HG03432 (cell line): Measurements from ENCODE around the gene RBM38.

ENCODE experiments used
- ATAC-seq: cut with Tn5 transposase; IDR thresholded peaks from one replicate; pipeline ENCODE4 v1.9.1; 2021; ENCODE audit warnings: mild to moderate bottlenecking, moderate library complexity; ENCODE audit not compliant: unreplicated experiment

The RBM38 gene

DNA sequence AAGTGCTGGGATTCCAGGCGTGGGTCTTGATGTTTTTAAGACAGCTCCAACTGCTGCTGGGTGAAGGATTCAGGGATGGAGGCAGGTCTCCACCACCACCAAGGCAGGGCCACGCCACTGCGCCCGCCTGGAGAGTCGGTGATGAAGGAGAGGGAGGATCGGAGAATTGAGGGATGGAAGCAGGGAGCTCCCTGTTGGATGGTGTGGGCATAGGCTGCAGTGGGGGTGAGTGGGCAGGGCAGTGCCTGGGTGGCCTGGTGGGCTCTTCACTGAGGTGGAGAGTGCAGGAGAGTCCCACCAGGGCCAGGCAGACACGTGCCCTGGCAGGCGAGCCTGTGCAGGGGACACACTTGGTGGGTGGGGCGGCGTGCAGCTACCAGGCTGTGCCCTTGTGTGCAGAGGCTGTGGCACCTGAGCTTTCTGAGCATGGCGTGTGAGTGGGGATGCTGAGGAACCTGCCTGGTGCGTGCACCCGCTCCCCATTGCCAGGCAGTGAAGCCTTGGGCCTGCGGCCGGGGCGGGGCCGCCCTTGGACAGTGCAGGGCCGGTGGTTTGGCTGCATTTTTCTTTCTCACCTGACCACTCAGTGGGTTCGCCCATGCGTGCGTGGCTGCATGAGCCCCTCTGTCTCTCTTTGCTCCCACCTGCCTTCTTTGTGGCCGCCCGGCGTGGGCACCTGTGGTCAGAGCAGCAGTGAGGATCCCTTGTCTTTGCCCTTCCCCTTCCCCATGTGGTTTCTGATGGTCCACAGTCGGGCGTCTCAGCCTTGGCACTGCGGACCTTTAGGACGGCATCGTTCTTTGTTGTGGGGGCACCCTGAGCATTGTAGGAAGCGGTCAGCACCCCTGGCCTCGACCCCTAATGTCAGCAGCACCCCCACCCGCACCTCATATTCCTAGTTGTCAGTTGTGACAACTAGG, 11.3 kb downstream of the RBM38 start:
- no peak for ATAC-seq

DNA sequence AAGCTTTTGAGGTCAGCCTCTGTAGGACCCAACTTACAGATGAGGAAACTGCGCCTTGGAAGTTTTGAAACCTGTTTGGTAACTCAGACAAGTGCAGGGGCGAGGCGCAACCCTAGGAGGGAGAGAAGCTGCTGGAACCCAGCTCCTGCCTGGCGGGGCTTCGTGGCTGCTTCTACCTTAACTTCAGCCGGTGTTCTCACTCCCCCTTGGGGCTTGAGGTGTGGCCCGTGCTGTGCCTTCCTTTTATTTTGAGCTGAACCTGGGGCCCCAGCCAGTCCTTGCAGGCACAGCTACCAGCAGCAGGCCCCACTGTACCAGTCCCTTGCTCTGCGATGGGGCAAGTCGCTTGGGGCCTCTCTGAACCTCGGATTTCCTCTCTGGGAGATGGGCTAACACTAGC, 12.0 kb downstream of the RBM38 start:
- ATAC-seq, result no peak

DNA sequence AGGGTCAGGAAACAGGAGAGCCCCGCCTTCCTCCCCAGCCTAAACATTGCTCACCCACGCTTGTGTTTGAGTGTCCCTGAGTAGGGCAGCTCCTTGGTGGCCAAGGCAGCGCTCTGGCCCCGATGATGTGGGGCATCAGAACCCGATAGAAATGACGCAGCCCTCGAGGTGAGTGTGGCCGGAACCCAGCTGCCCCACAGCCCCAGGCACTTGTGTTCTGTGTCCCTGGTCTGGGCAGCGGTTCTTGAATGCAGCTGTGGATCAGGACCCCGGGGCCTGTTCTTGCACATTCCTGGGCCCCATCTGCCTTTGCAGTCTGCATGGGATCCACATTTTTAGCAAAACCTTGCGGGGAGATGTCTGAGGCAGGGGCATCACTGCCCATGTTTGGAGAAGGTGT, 12.8 kb downstream of the RBM38 start:
- no peak for ATAC-seq

DNA sequence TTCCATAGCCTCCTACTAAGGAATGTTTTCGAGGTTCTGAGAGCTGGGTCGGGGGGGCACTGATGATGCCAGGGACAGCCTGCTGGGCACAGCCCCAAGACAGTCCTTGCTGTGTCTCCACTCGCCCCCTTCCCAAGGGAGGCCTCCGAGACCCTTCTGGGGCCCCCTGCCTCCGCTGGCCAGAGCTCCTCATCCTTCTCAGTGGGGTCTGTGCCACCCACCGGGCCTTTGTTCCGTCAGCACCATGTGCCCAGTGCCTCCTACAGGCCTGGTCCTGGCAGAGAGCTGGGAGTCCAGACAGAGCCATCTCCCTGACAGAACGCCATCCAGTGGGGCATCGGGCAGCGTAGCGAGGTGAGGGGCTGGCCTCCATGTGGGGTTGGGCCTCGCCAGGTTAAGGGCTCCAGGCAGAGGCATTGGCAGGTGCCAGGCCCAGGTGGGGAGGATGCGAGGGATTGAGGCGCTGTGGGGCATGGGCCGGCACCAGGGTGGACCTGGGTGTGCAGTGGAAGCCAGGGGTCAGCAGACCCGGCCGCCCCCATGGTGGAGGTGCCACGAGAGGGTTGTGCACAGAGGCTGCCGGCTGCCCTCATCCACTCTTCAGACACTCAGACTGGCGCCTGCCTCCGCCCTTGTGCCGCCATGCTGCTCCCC, 13.3 kb downstream of the RBM38 start:
- no peak for ATAC-seq

DNA sequence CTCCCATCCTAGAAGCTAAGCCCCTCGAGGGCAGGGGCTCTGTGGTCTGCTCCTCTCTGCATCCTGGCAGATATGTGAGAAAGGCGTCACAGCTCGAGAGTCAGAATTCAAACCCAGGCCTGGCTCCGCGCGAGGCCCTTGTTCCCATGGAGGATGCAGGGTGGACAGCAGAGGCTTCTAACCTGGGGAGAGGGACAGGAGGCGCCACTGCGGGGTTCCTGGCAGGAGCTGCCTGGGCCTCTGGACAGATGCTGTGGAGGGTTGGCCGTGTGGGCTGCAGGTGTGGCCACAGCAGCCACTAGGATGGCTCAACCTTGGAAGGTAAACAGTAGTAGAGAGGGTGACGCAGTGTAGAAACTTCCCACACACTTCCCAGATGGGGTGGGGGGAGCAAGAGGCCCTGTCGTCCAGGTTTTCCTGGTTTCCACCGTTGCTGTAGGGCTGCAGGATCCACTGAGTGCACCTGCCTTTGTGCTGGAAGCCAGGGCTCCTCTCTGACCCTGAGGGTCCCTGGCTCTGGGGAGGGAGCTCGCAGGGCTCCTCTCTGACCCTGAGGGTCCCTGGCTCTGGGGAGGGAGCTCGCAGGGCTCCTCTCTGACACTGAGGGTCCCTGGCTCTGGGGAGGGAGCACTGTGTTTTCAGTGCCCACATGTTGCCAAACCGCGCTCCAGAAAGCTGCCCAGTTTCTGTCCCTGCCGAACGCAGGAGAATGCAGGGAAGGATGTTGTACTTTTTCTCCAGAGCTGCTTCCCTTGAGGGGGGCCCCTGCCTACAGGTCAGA, 14.2 kb downstream of the RBM38 start:
- no peak for ATAC-seq

DNA sequence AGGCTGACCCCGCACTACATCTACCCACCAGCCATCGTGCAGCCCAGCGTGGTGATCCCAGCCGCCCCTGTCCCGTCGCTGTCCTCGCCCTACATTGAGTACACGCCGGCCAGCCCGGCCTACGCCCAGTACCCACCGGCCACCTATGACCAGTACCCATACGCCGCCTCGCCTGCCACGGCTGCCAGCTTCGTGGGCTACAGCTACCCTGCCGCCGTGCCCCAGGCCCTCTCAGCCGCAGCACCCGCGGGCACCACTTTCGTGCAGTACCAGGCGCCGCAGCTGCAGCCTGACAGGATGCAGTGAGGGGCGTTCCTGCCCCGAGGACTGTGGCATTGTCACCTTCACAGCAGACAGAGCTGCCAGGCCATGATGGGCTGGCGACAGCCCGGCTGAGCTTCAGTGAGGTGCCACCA, 16.4 kb downstream of the RBM38 start:
- no peak for ATAC-seq

DNA sequence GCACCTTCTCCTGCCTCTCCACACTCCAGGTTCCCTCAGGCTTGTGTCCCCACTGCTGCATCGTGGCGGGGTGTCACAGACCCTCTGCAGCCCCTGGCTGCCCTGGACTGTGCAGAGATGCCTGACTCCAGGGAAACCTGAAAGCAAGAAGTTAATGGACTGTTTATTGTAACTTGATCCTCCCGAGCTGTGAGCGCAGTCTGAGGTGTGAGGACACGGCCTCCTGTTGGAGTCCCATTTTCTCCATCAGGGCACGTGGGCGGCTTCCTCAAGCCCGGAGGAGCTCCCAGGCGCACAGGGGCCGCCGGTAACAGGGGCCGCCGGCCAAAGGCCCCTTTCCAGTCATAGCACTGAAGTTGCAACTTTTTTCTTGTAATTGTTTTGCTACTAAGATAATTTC, 16.9 kb downstream of the RBM38 start:
- ATAC-seq, result no peak

DNA sequence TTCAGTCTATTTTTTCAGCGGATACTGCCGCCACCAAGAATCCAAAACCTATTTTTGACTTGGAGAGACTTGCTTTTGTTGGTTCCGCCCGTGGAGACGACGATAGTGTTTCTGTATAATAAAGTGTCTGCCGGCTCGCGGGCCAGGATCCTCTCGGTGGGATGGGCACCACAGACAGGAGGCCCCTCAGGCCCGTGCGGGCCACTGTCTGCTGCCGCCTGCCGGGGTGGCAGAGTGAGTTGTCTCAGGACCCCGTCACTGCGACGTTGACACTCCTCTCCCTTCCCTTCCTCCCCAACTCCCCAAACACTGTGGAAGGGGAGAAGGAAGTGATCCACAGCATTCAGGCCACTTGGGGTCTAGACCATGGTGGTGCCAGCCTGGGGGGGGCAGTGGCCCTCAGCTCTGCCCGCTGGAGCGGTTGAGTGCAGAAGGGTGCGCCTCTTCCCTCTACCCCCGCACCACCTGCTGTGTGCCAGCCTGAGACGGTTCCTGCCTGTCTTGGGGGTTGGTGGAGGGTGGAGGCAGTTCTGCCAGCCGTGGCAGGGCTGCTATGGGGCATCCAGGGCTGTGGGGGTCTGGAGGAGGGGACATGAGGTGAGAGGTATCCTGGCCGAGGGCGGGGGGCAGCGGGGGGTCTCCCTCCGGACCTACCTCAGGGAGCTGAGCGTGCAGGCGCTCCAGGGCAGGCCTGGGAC, 17.5 kb downstream of the RBM38 start:
- no peak for ATAC-seq

DNA sequence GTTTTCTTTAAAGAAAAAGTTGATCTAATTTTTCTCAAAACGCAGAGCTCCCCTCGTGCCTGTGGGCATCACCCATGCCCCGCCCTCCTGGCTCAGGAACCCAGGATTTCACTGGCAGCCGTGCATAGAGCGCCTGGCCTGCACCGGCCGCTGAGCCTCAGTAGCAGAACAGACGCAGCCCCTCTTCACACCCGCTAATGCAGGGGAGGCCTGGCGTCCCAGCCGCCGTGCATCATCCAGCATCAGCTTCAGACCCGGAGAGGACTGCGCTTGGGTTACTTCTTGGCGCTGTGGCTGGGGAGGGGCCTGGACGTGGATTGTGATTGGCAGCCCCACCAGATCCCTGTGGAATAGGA, 18.1 kb downstream of the RBM38 start:
- ATAC-seq, result no peak

DNA sequence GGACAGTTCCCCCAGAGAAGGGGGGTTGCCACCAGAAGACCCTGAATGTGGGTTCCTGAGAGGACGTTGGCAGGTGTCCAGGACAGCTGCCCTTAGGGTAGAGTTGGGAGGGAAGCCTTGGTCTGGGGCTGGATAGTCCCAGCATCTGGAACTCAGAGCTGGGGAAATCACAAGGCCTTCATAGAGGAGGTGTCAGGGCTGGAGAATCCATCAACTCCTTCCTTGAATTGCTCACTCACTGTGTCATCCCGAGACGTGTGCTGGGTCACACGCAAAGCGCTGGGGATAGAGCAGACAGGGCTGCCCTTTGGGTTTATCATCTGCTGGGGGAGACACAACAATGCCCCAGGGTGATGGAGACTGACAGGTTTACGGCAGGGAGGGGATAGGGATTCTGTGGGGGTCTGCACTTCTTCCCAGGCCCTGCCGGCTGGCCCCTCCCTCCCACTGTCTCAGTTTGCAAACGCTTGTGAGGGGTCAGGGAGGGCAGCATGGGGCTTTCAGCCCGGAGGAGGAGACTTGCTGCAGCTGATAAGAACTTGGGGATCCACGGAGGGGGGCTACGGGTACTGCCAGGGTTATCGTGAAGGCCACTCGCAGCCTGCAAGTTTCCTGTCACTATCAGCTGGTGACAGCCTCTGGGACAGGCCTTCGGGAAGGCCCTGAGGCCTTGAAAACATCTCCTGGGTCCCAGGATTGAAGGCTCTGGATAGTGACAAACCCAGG, 18.6 kb downstream of the RBM38 start:
- no peak for ATAC-seq

DNA sequence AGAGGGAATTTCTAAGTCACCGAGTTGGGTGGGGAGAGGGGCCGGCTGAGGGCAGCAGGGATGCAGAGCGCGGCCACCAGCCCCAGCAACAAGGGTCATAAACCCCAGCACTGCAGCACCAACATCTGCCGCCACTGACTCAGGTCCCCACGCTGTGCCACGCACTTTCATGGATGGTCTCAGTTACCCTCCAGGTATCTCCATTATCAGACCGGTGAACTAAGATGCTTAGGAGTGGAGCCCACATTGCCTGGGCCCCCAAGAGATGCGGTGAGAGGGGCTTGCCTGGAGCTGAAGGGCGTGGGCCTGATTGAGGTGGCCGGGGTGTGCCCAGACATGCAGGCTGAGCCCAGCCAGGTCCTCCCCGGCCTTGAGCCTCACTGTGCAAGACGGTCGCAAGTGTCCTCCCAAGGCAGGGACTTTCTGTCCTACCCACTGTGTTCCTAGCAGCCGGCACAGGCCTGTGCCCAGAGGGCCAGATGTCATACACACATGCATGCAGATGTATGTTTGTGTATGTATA, 19.3 kb downstream of the RBM38 start:
- no peak for ATAC-seq

DNA sequence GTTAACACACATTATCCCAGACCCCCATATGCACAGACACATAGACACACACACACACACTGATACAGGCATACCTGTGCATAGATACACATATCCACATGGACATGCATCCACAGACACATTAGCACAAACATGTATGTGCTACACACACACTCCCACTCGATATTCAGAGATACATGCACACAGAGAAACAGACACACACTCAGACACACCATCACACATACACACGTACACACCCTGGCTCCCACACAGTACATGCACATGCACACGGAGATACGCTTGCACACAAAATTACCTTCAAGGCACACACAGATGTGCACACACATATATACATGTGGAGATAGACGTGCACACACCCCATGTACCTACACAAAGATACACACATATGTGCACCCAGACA, 19.7 kb downstream of the RBM38 start:
- ATAC-seq, result no peak

DNA sequence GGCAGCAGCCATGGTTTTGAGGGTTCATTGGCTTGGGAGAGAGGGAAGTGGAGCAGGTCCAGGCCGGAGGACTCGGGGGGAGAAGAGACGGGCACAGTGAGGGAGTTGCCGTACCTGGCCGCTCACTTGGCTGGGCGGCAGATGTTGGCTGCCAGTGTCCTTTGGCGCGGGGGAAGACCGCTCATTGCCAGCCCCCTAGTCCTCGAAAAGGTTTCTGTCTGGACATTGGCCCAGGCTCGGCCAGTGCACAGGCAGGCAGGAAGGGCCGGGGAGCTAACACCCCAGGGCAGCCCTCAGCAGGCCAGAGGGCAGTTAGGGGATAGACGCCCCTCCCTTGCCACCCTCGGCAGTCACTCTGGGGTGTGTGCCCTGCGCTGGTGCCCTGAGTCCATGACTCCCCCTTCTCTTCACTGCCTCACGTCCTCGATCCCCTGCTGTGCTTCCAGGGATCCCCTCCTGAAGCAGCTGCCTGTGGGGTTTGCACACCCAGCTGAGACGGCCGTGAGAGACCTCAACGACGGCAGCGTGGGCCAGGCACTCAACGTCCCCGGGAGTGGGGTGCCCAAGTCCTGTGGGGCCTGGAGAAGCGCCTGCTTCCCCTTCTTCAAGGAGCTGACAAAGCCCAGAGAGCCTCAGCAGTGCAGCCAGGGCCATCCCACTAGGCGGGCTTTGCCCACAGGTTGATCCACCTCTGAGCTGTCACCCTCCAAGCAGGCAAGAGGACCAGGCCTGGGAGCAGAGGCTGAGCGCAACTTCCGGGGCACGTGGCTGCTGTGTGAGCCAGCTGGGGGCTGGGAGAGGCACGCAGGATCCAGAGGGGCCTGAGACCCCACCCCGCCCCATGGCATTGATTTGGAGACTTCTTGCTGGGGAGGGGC, 20.4 kb downstream of the RBM38 start:
- no peak for ATAC-seq

DNA sequence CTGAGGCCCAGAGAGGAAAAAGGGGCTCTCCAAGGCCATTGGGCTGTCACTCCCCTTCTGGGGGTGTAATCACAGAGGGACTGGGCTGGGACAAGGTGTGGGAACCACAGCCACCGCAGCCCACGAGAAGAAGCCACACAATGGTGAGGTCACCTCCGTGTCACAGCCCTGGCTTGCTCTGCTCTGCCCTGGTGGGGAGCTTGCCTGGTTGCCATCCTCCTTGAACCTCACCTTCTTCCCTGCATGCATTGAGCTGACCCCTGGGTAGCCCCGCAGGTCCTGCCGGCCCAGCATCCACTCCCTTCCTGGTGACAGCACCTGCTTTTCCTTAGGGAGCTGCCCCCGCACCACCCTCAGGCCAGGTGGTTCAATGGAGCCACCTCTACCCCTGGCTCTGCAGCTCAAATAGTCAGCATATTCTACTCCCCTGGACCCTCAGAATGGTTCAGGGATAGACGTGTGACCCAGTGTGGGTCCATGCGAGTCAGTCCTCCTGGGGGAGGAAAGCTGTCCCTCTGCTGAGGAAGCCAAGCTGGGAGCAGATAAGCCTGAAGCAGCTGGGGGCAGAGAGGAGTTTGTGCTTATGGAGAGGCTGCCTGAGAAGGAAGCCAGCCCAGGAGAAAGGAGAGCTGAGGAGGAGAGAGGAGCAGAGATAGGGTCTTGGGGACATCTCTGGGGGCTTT, 21.3 kb downstream of the RBM38 start:
- no peak for ATAC-seq

DNA sequence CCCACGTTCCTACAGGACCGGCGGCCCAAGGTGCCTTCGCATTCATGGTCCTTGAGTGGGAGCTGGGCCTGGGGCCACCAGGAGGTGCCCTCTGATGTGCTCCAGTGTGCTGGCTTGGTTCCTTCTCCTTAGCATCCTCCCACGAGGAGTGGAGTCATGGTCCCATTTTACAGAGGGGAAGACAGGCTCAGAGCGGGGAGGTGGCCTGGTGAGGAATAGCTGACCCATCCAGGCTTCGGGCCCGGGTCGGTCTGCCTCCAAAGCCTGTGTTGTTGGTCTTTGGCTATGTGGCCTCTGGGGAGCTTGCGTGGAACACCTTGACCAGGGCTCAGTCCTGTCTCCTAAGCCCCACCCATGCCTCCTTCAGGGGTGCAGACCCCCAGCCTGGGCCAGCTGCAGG, 22.8 kb downstream of the RBM38 start:
- no peak for ATAC-seq

DNA sequence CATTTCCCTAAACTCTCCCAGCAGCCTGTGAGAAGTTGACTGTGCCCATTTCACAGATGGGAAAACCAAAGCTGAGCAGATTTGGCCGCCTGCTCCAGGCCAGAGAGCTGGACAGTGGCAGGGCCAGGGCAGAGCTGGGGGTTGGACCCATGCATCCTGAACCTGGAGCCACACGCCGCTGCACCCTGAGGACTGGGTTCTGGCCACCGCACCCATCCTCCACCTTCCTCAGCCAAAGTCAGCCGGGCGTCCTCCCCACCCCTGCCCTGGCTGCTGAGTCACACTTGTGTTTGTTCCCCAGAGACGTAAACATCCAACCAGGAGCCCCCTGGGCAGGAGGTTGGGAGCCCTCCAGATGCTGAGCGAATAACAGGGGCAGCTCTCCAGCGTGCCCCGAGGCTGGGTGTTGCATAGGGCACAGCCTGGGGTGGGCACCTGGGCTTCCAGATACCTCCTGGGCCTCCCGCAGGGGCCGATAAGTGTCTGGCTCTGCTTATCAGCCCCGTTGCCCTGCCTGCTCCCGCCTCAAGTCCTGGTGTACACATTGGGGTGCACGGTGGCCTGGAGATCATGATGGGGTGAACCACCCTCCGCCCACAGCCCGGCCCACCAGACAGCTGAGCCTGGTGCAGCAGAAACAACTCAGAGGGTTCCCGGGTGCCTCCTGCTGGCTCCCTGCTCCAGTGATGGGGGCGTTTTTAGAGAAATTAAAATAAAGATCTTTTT, 23.8 kb downstream of the RBM38 start:
- ATAC-seq, result no peak

DNA sequence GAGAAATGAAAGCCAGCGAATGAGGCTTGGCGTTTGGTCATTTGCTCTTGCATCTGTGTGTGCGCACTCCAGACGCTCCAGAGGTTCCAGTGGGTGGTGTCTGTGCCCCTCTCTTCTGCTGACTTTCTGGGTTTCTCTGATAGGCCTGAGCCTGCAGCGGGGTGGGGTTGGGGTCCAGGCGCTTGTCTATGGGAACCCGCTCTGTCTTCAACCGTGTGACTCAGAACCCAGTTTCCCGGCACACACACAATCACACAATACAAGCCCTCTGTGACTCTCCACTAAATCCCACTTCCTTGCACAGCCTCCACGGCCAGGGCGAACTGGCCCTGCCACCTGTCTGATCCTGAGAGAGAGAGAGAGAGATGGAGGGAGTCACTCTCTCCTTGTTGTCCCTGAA, 24.6 kb downstream of the RBM38 start:
- ATAC-seq, result no peak
